ENCODE measurements around the gene AP3D1. TPM values are rescaled to one million over a fixed set of nuclear protein-coding genes. Genes with fewer than 3 reads are reported as not detected.

AP3D1 gene
- total and polyA plus RNA-seq, 9 of the 15 experiments (the other 6 are each of a cell fraction or from before 2014, with no cell fraction given), result 1.2 to 86.1 (median 35.9) TPM

DNA sequence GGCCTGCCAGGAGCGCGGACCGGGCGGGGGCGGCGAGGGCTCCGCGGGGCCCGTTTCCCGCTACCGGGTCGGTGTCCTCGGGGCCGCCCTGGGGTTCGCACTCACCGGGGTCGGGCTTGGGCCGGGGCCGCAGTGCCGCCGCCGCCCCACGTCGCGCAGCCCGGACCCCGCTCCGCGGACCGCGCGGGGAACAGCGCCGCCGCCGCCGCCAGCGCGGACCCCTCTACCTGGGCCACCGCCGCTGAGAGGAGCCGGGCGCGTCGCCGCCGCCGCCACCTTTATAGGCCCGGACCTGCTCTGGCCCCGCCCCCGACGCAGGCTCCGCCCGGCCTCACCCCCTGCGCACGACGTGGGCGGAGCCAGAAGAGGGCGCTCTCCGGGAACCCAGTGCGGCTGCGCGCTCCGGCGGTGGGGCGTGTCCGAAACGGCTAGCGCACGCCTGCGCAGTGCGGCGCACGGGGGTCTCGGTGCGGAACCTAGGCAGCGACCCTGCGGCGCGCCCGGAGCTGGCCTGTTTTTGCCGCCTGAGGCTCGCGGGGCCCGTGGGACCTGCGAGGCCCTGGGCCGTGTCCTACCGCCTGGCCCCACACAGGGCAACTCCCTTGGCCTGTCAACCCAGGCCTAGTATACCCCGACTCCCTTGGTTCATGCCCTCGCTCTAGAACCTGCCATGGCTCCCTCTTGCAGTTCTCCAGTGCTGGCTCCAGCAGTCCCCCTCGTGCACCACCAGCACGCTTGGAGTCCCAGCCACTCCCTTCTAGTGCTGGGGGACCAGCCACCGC lies 100.2 kb downstream of the AP3D1 start, which contains the start of gene MKNK2 (continued):
- TF ChIP-seq HMGN3 (IDR thresholded peaks at IDR 0.05; ENCODE audit: borderline replicate concordance, extremely low read depth, insufficient read length, low read depth, low read length) (peak; percentile 95), ZNF140 (CRISPR knock-in tag; IDR thresholded peaks at IDR 0.05) (no peak), TAF9B (IDR thresholded peaks at IDR 0.05; ENCODE audit: partially characterized antibody) (no peak), KDM5B (IDR thresholded peaks at IDR 0.05; ENCODE audit: insufficient replicate concordance, low read depth, low read length) (peak; percentile 98), SP1 (CRISPR knock-in tag; IDR thresholded peaks at IDR 0.05) (peak; percentile 96), EGR1 (conservative IDR thresholded peaks at IDR 0.05) (peak; percentile 83), NCOA1 (IDR thresholded peaks at IDR 0.05; ENCODE audit: low read depth) (no peak), HDAC8 (tag; IDR thresholded peaks at IDR 0.05) (no peak), PTTG1 (tag; IDR thresholded peaks at IDR 0.05; ENCODE audit: low read depth) (no peak), MBD2 (IDR thresholded peaks at IDR 0.05; ENCODE audit: borderline replicate concordance, low read depth) (peak; percentile 48; the same call in 1 of the 2 replicates), ZNF830 (CRISPR knock-in tag; IDR thresholded peaks at IDR 0.05) (peak; percentile 83; the same call in 1 of the 2 replicates), SUPT5H (IDR thresholded peaks at IDR 0.05) (peak; percentile 61), ZNF79 (CRISPR knock-in tag; IDR thresholded peaks at IDR 0.05; ENCODE audit: low read depth) (no peak), HLTF (IDR thresholded peaks at IDR 0.05) (peak; percentile 60; the same call in 1 of the 2 replicates), ESRRB (CRISPR knock-in tag; IDR thresholded peaks at IDR 0.05; ENCODE audit: borderline replicate concordance) (no peak), PYGO2 (tag; IDR thresholded peaks at IDR 0.05) (no peak), SAFB (IDR thresholded peaks at IDR 0.05; ENCODE audit: borderline replicate concordance, low read depth, low read length) (no peak), ELF2 (CRISPR knock-in tag; IDR thresholded peaks at IDR 0.05) (no peak)
- TF ChIP-seq, protein P1, sequence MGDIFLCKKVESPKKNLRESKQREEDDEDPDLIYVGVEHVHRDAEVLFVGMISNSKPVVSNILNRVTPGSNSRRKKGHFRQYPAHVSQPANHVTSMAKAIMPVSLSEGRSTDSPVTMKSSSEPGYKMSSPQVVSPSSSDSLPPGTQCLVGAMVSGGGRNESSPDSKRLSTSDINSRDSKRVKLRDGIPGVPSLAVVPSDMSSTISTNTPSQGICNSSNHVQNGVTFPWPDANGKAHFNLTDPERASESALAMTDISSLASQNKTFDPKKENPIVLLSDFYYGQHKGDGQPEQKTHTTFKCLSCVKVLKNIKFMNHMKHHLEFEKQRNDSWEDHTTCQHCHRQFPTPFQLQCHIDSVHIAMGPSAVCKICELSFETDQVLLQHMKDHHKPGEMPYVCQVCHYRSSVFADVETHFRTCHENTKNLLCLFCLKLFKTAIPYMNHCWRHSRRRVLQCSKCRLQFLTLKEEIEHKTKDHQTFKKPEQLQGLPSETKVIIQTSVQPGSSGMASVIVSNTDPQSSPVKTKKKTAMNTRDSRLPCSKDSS (IDR thresholded peaks at IDR 0.05; ENCODE audit: low read depth, partially characterized antibody), result no peak
- TF ChIP-seq, protein P2, sequence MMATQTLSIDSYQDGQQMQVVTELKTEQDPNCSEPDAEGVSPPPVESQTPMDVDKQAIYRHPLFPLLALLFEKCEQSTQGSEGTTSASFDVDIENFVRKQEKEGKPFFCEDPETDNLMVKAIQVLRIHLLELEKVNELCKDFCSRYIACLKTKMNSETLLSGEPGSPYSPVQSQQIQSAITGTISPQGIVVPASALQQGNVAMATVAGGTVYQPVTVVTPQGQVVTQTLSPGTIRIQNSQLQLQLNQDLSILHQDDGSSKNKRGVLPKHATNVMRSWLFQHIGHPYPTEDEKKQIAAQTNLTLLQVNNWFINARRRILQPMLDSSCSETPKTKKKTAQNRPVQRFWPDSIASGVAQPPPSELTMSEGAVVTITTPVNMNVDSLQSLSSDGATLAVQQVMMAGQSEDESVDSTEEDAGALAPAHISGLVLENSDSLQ (IDR thresholded peaks at IDR 0.05), result no peak
- TF ChIP-seq, protein P3, sequence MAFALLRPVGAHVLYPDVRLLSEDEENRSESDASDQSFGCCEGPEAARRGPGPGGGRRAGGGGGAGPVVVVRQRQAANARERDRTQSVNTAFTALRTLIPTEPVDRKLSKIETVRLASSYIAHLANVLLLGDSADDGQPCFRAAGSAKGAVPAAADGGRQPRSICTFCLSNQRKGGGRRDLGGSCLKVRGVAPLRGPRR (CRISPR knock-in tag; IDR thresholded peaks at IDR 0.05), result no peak
- TF ChIP-seq, protein P4, sequence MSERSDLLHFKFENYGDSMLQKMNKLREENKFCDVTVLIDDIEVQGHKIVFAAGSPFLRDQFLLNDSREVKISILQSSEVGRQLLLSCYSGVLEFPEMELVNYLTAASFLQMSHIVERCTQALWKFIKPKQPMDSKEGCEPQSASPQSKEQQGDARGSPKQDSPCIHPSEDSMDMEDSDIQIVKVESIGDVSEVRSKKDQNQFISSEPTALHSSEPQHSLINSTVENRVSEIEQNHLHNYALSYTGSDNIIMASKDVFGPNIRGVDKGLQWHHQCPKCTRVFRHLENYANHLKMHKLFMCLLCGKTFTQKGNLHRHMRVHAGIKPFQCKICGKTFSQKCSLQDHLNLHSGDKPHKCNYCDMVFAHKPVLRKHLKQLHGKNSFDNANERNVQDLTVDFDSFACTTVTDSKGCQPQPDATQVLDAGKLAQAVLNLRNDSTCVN (CRISPR knock-in tag; IDR thresholded peaks at IDR 0.05), result no peak
